Kidney (tissue), 14 donors: ENCODE data around the gene ZSWIM6. TPM values are rescaled to one million over a fixed set of nuclear protein-coding genes. Genes with fewer than 3 reads are reported as not detected.

Source experiments
- DNase-seq, 5 donors: peaks; one replicate each; pipeline ENCODE4 v3.0.0-alpha.2; 2013 to 2020
- FAIRE-seq: peaks from 2 replicates; lab custom pipeline; 2012; peaks lifted over from hg19 to GRCh38; lab: Jason Lieb, UNC
- H3K27ac ChIP-seq, 2 donors: one replicate each; pipeline ENCODE4 v1.7.0; 2013; ENCODE audit warnings: low read depth in 2 of 2, low read length in 2 of 2, inconsistent platforms in 1 of 2
- H3K27me3 ChIP-seq: one replicate; pipeline ENCODE4 v1.7.1; 2013; ENCODE audit warnings: low read length, inconsistent platforms; ENCODE audit not compliant: control insufficient read depth, insufficient read depth
- H3K36me3 ChIP-seq, 3 donors: one replicate each; pipeline versions ENCODE4 v1.7.0 to v1.7.1; 2013; ENCODE audit warnings: low read length in 3 of 3, control low read depth in 1 of 3, inconsistent platforms in 1 of 3; ENCODE audit not compliant: insufficient read depth in 3 of 3, control insufficient read depth in 2 of 3
- H3K4me1 ChIP-seq, 3 donors: one replicate each; pipeline versions ENCODE4 v1.7.0 to v1.7.1; 2013; ENCODE audit warnings: low read length in 3 of 3, inconsistent platforms in 1 of 3, low read depth in 1 of 3; ENCODE audit not compliant: control insufficient read depth in 2 of 3, insufficient read depth in 2 of 3
- H3K4me3 ChIP-seq, 3 donors: one replicate each; pipeline versions ENCODE4 v1.7.0 to v1.8.1; 2013; ENCODE audit warnings: low read length in 3 of 3, control low read depth in 1 of 3, inconsistent platforms in 1 of 3
- H3K9ac ChIP-seq, 3 donors: one replicate each; pipeline versions ENCODE4 v1.7.0 to v1.7.1; 2013; ENCODE audit warnings: low read length in 3 of 3, control low read depth in 1 of 3, inconsistent platforms in 1 of 3
- H3K9me3 ChIP-seq, 3 donors: one replicate each; pipeline versions ENCODE4 v1.7.0 to v1.7.1; 2013; ENCODE audit warnings: low read length in 3 of 3, control low read depth in 1 of 3, inconsistent platforms in 1 of 3; ENCODE audit not compliant: control insufficient read depth in 2 of 3, insufficient read depth in 1 of 3
- intact Hi-C: fragments of 100-400 bp; cut with DNase I; formaldehyde crosslinking; loops from one replicate; pipeline ENCODE4 v1.11.1; 2022
- polyA plus RNA-seq: library from polyadenylated mRNA; stranded (reverse); fragments of 350-450 nt; fragmentation: Illumina TruSeq; extraction: RNeasy Lipid Tissue Mini Kit (QIAGEN cat#74804); gene quantifications from one replicate; pipeline ENCODE4 v1.2.3, GENCODE V29; 2014; ENCODE audit warnings: low read depth, low replicate concordance; ENCODE audit not compliant: insufficient read depth
- total RNA-seq: library from RNA; stranded (reverse); fragmentation: NEBNext Ultra II Directional; extraction: Animal tissue kit (Norgen Biotek cat#: 25700); gene quantifications from one replicate; pipeline ENCODE4 v1.2.1, GENCODE V29; 2021
- TF ChIP-seq, protein P1 (sequence below): IDR thresholded peaks from 3 replicates; pipeline ENCODE4 v1.5.1; 2012; ENCODE audit warnings: mild to moderate bottlenecking, moderate library complexity, borderline replicate concordance; ENCODE audit not compliant: insufficient read depth; ENCODE audit errors: extremely low read depth
- donor health status: control.
- donor health status: control.
- donor health status: control.
- donor health status: control.
- donor health status: control.
- donor health status: DM: yes; HTN: yes; CAD: no.
- donor health status: Normal renal cell carcinoma (clear cell type).

ZSWIM6 gene
- total and polyA plus RNA-seq, 2 donors from 2014 or later = 2.9 to 20.3 TPM

- no peak for FAIRE-seq
- intact Hi-C loops = no loop called here
- H3K36me3 ChIP-seq = peaks cover 27 to 31% (median 30%) of the 10 kb centered on the region in 3 donors
Observed at GRCh38 chr5:61538722-61539501, 206.9 kb downstream of the ZSWIM6 start.

DNA sequence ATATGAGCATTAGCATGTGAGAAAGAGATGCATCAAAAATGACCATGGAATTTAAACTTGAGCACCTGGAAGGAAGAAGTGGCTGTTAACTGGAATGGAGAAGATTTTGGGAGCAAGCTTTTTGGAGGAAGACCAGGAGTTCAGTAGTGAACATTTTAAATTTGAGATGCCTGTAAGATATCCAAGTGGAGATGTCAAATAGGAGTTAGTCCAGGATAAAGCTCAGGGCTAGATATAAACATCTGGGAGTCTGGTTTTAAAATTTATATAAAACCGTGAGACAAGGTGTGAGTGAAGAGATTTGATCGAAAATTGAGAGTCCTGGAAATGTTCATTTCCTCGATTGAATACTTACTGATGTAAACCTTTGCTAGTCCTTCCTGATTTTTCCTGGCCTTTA, 217.5 kb downstream of the ZSWIM6 start:
- TF ChIP-seq, protein P1, sequence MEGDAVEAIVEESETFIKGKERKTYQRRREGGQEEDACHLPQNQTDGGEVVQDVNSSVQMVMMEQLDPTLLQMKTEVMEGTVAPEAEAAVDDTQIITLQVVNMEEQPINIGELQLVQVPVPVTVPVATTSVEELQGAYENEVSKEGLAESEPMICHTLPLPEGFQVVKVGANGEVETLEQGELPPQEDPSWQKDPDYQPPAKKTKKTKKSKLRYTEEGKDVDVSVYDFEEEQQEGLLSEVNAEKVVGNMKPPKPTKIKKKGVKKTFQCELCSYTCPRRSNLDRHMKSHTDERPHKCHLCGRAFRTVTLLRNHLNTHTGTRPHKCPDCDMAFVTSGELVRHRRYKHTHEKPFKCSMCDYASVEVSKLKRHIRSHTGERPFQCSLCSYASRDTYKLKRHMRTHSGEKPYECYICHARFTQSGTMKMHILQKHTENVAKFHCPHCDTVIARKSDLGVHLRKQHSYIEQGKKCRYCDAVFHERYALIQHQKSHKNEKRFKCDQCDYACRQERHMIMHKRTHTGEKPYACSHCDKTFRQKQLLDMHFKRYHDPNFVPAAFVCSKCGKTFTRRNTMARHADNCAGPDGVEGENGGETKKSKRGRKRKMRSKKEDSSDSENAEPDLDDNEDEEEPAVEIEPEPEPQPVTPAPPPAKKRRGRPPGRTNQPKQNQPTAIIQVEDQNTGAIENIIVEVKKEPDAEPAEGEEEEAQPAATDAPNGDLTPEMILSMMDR = no peak
- Histone ChIP-seq H3K27ac (no peak overlapping the region), H3K9me3 (no peaks in the 10 kb centered on the region), H3K4me3 (no peak overlapping the region), H3K27me3 (no peaks in the 10 kb centered on the region), H3K36me3 (peaks cover 0 to 3% (median 2%) of the 10 kb centered on the region in 3 donors), H3K4me1 (no peaks in the 10 kb centered on the region), H3K9ac (no peak overlapping the region)
- FAIRE-seq = no peak
- DNase-seq = no peak
- intact Hi-C loops = no loop called here

More at GRCh38 chr5:61538722-61539501, 206.9 kb downstream of the ZSWIM6 start:
- peak in 1 of 5 donors; percentile 4 for DNase-seq
- Histone ChIP-seq H3K9ac (no peak overlapping the region), H3K27me3 (no peaks in the 10 kb centered on the region), H3K4me1 (no peaks in the 10 kb centered on the region), H3K27ac (no peak overlapping the region), H3K4me3 (no peak overlapping the region), H3K9me3 (peaks cover 0 to 4% (median 0%) of the 10 kb centered on the region in 3 donors)
- TF ChIP-seq, protein P1 = no peak

DNA sequence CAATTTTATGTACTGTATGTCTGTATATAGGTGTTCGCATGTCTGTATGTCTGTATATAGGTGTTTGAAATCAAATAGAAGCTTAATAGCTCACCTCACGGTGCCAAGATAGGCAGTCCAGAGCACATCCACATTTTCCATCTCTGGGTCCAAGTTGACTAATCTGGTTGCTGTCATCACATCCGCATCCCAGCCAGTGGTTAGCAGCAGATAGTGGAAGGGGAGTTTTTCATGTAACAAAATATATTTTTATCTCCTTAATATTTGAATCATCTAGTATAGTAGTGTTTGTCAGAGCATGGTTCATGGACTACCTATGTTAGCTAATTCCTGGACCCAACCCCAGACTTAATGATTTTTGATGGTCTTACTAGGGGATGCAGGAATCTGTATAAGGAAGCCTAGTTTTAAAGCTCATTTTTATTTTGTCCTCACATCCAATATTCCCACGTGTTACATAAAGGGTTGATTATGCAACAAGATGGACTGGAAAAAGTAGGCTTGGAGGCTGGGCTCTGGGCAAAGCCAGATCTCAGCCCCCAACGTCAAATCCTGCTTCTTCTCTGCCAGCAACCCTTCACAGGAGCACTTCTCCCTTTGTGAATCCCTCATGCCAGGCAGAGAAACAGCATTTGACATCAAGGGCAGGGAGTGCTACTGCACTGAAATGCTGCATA, 219.7 kb downstream of the ZSWIM6 start:
- Histone ChIP-seq H3K4me3 (no peak overlapping the region), H3K36me3 (peaks cover 0 to under 1% (median 0%) of the 10 kb centered on the region in 3 donors), H3K9ac (no peak overlapping the region), H3K27me3 (no peaks in the 10 kb centered on the region), H3K9me3 (no peaks in the 10 kb centered on the region), H3K27ac (no peak overlapping the region), H3K4me1 (no peaks in the 10 kb centered on the region)
- intact Hi-C loops = no loop called here
- TF ChIP-seq, protein P1 = no peak
- FAIRE-seq = no peak
- no peak for DNase-seq
